ENCODE data around the gene GPANK1. TPM values are rescaled to one million over a fixed set of nuclear protein-coding genes. Genes with fewer than 3 reads are reported as not detected.

The GPANK1 gene
- total and polyA plus RNA-seq, 9 of the 15 experiments (the other 6 are each of a cell fraction or from before 2014, with no cell fraction given), result 32.2 to 111 (median 46.3) TPM

GRCh38 chr6:31620586-31621319 lies 44.0 kb downstream of the GPANK1 start, which contains the start of gene PRRC2A (continued):
- 0 out of 2 replicates have a peak, but pooled peaks have one; percentile 61 for TF ChIP-seq NR3C1 (CRISPR knock-in tag; IDR thresholded peaks at IDR 0.05)
- TF ChIP-seq, protein P1, sequence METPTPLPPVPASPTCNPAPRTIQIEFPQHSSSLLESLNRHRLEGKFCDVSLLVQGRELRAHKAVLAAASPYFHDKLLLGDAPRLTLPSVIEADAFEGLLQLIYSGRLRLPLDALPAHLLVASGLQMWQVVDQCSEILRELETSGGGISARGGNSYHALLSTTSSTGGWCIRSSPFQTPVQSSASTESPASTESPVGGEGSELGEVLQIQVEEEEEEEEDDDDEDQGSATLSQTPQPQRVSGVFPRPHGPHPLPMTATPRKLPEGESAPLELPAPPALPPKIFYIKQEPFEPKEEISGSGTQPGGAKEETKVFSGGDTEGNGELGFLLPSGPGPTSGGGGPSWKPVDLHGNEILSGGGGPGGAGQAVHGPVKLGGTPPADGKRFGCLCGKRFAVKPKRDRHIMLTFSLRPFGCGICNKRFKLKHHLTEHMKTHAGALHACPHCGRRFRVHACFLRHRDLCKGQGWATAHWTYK (CRISPR knock-in tag; IDR thresholded peaks at IDR 0.05), result 0 out of 2 replicates have a peak, but pooled peaks have one; percentile 64
- peak; percentile 3; the same call in 1 of the 2 replicates for TF ChIP-seq EP300 (IDR thresholded peaks at IDR 0.05; ENCODE audit: low read length)
- TF ChIP-seq ZC3H8 (IDR thresholded peaks at IDR 0.05), result no peak
- TF ChIP-seq TEAD1 (CRISPR knock-in tag; IDR thresholded peaks at IDR 0.05), result peak in 1 of 2 experiments; percentile 49; a peak in 2 of 4 replicates
- TF ChIP-seq NFXL1 (CRISPR knock-in tag; IDR thresholded peaks at IDR 0.05), result 0 out of 2 replicates have a peak, but pooled peaks have one; percentile 55
- TF ChIP-seq, protein P2, sequence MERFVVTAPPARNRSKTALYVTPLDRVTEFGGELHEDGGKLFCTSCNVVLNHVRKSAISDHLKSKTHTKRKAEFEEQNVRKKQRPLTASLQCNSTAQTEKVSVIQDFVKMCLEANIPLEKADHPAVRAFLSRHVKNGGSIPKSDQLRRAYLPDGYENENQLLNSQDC (CRISPR knock-in tag; IDR thresholded peaks at IDR 0.05), result peak; percentile 86; the same call in 1 of the 2 replicates
- TF ChIP-seq, protein P3, sequence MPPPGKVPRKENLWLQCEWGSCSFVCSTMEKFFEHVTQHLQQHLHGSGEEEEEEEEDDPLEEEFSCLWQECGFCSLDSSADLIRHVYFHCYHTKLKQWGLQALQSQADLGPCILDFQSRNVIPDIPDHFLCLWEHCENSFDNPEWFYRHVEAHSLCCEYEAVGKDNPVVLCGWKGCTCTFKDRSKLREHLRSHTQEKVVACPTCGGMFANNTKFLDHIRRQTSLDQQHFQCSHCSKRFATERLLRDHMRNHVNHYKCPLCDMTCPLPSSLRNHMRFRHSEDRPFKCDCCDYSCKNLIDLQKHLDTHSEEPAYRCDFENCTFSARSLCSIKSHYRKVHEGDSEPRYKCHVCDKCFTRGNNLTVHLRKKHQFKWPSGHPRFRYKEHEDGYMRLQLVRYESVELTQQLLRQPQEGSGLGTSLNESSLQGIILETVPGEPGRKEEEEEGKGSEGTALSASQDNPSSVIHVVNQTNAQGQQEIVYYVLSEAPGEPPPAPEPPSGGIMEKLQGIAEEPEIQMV (tag; conservative IDR thresholded peaks at IDR 0.05; ENCODE audit: low read depth), result no peak
- TF ChIP-seq TAF7 (tag; IDR thresholded peaks at IDR 0.05), result peak; percentile 100
- TF ChIP-seq, protein P4, sequence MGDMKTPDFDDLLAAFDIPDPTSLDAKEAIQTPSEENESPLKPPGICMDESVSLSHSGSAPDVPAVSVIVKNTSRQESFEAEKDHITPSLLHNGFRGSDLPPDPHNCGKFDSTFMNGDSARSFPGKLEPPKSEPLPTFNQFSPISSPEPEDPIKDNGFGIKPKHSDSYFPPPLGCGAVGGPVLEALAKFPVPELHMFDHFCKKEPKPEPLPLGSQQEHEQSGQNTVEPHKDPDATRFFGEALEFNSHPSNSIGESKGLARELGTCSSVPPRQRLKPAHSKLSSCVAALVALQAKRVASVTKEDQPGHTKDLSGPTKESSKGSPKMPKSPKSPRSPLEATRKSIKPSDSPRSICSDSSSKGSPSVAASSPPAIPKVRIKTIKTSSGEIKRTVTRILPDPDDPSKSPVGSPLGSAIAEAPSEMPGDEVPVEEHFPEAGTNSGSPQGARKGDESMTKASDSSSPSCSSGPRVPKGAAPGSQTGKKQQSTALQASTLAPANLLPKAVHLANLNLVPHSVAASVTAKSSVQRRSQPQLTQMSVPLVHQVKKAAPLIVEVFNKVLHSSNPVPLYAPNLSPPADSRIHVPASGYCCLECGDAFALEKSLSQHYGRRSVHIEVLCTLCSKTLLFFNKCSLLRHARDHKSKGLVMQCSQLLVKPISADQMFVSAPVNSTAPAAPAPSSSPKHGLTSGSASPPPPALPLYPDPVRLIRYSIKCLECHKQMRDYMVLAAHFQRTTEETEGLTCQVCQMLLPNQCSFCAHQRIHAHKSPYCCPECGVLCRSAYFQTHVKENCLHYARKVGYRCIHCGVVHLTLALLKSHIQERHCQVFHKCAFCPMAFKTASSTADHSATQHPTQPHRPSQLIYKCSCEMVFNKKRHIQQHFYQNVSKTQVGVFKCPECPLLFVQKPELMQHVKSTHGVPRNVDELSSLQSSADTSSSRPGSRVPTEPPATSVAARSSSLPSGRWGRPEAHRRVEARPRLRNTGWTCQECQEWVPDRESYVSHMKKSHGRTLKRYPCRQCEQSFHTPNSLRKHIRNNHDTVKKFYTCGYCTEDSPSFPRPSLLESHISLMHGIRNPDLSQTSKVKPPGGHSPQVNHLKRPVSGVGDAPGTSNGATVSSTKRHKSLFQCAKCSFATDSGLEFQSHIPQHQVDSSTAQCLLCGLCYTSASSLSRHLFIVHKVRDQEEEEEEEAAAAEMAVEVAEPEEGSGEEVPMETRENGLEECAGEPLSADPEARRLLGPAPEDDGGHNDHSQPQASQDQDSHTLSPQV (IDR thresholded peaks at IDR 0.05), result no peak
- no peak for TF ChIP-seq PPARD (CRISPR knock-in tag; IDR thresholded peaks at IDR 0.05)
- TF ChIP-seq, protein P5, sequence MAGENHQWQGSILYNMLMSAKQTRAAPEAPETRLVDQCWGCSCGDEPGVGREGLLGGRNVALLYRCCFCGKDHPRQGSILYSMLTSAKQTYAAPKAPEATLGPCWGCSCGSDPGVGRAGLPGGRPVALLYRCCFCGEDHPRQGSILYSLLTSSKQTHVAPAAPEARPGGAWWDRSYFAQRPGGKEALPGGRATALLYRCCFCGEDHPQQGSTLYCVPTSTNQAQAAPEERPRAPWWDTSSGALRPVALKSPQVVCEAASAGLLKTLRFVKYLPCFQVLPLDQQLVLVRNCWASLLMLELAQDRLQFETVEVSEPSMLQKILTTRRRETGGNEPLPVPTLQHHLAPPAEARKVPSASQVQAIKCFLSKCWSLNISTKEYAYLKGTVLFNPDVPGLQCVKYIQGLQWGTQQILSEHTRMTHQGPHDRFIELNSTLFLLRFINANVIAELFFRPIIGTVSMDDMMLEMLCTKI (IDR thresholded peaks at IDR 0.05; ENCODE audit: partially characterized antibody), result no peak
- TF ChIP-seq, protein P6, sequence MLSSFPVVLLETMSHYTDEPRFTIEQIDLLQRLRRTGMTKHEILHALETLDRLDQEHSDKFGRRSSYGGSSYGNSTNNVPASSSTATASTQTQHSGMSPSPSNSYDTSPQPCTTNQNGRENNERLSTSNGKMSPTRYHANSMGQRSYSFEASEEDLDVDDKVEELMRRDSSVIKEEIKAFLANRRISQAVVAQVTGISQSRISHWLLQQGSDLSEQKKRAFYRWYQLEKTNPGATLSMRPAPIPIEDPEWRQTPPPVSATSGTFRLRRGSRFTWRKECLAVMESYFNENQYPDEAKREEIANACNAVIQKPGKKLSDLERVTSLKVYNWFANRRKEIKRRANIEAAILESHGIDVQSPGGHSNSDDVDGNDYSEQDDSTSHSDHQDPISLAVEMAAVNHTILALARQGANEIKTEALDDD (IDR thresholded peaks at IDR 0.05), result no peak; the same call in 1 of the 2 replicates
- no peak for TF ChIP-seq RFX5 (IDR thresholded peaks at IDR 0.05; ENCODE audit: low read depth, low read length)
- TF ChIP-seq, protein P7, sequence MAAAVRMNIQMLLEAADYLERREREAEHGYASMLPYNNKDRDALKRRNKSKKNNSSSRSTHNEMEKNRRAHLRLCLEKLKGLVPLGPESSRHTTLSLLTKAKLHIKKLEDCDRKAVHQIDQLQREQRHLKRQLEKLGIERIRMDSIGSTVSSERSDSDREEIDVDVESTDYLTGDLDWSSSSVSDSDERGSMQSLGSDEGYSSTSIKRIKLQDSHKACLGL (CRISPR knock-in tag; IDR thresholded peaks at IDR 0.05; ENCODE audit: borderline replicate concordance, poor library complexity, severe bottlenecking), result peak; percentile 35
- TF ChIP-seq NFRKB (IDR thresholded peaks at IDR 0.05; ENCODE audit: low read depth), result peak; percentile 100
